Endometrium (tissue), 2 donors: ENCODE results near the gene PRR35.
"Not testable (repeated sequence)": the region's sequence is repeated elsewhere in the genome, so short reads cannot be mapped to it uniquely, and the experiment has no call there.

ENCODE experiments used
- FAIRE-seq: peaks from 2 replicates; lab custom pipeline; 2012; peaks lifted over from hg19 to GRCh38; lab: Jason Lieb, UNC
- donor health status: control.
- donor health status: control.

PRR35 gene

DNA sequence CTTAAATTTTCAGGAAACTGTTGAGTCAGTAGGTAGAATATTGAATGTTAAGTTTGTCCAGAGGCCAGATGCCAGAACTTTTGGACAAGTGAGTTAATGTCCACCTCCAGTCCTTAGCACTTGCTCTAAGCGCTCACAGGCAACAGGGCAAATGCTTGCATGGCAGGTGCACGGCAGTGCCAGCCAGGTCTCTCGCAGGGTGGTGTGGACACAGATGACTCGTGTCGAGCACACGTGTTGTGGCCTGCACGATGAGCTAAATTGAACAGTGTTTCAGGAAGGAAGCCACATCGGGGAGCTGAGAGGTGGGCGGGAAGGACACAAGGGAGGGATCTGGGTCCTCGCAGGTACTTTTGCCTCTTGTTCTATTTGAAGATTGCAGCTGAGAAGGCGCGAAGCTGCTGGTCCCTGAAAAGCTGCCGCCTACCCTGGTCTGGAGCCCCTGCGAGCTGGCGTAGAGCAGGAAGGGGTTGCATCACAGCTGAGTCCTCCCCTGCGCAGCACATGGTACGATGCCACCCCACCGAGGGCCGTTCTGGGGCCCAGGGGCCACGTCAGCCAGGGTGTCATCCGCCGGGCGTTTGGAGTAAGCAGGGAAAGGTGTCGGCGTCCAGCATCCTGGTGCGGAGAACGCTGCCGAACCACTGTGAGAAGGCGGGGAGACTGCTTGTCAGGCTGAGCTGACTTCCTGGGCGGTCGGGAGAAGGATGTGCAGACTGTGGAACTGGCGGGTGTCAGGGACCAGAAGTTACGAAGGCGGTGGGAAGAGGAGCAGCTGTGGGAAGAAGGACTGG is 35.9 kb downstream of the PRR35 start:
- no peak for FAIRE-seq

DNA sequence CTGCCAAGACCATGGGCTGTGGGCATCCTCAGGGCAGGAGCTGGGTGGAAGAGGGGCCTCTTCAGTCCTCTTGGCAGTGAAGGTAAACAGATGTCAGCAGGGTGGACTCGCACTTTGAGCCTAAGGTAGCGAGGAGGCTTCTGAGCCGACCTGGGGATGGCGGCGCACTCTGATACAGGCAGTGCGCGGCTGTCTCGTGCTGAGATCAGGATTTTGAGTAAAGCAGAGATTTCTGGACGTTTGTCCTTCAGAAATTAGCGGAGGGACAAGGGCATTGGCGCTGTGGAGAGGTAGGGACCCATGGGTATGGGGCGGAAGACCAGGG is 36.5 kb downstream of the PRR35 start:
- FAIRE-seq, result no peak

DNA sequence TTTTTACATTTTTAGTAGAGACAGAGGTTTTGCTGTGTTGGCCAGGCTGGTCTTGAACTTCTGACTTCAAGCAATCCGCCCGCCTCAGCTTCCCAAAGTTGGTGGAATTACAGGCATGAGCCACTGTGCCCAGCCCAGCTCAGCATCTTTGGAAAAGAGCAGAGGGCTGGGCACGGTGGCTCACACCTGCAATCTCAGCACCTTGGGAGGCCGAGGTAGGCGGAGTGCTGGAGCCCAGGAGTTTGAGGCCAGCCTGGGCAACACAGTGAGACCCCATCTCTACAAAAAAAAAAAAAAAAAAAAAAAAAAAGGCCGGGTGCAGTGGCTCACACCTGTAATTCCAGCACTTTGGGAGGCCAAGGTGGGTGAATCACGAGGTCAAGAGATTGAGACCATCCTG is 37.5 kb downstream of the PRR35 start:
- FAIRE-seq, result not testable (repeated sequence)

DNA sequence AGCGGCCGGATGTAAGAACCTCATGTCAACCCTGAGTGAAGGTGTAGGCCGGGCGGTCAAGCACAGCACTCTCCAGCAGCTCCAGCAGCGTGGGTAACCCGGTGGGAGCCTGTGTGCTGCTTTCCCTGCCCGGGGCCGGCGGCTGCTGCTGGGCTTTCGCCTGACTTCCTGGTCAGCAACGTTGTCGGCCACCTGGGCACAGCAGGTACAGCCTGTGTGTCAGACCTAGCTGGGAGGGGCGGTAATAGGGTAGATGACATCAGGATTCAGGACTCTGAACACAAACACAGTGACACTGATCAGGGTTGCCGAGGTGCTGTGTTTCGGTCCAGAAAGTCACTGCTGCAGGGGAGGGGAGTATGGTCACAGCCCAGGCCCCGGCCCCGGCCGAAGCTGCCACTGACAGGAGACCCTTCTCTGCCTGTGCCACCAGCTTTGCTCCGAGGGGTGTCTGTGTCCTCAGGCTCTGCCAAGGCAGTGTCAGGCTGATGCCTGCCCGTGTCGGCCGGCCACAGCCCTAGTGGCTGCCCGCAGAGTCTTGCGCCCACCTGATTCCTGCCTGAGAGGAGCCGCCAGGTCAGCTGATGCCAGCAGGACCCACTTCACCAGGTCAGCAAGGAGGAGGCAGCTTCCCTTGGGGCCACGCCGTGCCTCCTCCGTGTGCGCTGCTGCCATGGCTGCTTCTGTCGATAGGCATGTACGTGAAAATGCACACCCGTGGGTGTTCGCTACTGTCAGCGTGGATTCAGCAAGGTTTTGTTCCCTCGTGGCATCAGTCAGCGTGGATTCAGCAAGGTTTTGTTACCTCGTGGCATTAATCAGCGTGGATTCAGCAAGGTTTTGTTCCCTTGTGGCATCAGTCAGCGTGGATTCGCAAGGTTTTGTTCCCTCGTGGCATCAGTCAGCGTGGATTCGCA is 38.9 kb downstream of the PRR35 start:
- no peak for FAIRE-seq

DNA sequence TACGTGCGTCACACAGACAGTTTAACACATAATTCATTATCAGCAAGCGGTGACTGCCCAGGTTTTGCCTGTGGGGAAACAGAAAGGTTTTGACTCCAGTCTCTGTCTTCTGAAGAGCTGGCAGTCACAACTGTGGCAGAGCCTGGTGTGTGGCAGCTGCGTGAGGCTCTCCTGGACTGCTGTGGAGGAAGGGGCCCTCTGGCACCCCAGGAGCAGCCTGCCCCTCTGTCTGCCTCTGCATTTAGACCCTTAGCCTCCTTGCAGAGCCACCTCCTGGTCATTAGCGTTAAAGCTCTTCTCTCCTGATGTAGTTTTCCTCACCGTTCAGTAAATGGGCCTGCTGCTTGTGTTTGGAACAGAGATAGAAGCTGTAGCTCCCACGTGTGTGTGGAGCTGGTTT is 40.6 kb downstream of the PRR35 start:
- FAIRE-seq, result no peak

DNA sequence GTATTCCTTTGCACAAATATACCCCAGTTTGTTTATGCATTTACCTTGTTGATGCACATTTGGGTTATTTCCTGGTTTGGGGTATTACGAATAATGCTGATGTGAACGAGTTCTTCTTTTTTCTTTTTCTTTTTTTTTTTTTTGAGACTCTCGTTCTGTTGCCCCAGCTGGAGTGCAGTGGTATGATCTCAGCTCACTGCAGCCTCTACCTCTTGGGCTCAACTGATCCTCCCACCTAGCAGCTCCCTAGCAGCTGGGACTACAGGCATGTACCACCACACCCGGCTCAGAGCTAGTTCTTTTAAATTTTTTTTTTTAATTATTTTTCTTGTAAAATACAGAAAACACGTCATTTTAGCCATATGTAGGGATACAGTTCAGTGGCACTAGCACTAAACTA is 43.7 kb downstream of the PRR35 start:
- FAIRE-seq, result no peak

DNA sequence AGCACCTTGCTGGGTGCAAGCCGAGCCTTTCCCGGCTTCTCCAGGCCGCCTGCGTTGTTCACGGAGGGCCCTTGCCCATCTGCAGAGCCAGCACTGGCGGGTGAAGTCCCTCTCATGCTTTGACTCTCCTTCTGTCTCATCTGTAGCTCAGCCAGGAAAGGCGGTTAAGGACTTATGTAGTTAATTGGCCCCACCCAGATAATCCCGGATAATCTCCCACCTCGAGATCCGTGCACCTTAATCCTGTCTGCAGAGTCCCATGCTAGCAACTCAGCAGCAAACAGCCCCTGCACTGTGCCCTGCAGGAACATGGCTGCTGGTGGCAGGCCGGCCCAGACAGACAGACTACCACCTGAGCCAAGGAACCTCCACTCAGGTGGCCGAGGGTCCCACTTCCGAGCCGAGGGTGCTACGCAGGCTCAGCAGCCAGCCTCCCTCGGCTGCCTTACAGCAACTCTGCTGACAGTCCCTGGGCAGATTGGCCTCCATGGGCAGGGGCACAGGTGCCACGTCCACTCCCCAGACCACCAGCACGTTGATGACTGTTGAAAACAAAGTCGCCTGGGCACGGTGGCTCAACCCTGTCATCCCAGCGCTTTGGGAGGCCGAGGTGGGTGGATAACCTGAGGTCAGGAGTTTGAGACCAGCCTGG is 46.6 kb downstream of the PRR35 start:
- FAIRE-seq, result no peak

DNA sequence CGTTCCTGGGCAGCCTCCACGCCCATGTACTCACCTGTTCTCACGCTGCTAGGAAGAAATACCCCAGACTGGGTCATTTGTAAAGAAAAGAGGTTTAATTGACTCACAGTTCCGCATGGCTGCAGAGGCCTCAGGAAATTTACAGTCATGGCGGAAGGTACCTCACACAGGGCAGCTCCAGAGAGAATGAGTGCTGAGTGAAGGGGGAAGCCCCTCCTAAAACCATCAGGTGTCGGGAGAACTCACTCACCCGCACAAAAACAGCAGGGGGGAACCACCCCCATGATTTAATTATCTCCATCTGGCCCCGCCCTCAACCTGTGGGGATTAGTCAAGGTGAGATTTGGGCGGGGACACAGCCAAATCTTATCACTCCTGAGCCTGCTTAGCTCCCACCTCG is 47.8 kb downstream of the PRR35 start:
- no peak for FAIRE-seq

DNA sequence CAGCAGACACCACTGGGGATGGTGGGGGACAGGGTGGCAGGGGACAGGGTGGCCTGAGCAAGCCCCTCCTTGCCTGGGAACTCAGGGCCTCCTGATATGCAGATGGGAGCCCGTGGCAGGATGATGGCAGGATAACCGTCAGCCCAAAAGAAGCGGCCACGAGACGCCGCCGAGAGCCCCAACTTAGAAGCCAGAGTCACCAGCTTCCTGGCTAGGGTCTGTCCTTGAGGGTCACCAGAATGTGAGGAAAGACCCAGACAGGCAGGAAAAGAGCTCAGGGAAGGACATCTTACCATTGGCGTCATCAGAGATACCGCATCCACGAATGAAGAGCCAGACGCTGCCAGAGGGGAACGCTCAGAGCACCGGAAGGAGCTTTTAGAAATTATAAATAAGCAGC is 49.1 kb downstream of the PRR35 start:
- FAIRE-seq, result no peak

DNA sequence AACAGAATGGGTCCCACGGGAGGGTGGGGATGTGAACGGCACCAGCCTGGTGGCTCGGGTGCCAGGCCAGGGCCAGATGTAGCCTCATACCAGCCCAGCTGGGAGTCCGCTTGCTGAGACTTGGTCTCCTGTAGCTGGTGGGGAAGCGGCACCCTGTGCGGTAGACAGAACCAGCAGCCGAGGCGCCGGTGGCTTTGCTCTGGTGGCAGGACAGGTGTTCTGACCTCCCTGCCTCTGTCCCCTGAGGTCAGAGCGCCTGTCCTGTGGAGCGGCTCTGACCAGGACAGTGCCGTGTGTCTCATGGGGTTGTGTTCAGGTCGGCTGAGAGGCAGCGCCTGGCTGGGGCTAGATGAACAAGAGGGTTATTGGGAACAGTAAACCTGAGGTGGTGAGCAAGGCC is 49.8 kb downstream of the PRR35 start:
- FAIRE-seq, result no peak

DNA sequence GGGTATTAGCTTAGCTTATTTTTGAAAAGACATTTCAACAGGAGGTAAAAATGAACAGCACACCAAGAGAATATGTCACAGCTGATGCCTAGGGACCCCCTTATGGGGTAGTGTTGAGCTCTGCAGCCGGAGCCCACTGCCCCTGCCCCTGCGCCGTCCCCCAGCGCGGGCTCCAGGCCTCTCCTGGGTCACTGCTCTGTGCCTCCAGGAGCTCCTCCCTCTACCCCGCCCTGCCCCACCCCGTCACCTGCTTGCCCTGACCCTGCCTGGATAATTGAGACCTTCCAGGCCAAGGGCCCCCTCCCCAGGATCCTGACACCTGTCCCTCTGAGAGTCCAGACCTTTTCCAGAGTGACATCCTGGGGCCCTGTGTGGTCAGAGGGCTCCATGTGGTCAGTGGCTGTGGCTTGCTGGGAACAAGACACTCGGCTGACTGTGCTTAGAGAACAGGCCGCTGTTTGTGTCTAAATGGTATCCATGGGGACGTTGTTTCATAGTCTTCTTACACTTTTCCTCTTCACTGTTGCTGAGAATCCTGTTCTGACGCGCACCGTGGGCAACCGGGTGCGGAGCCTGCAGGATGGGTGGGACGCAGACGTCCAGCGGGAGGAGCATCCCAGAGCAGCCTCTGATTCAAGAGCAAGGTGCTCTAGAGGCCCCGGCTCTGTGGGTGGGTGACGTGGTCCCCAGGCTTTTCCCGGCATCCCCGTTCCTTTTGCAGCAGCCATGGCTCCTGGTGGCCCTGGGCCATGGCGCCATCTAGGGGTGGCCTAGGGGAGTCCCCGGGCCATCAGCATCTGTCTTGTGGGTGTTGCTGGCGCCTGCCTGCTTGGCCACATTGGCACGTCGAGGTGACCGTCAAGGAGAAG is 50.6 kb downstream of the PRR35 start:
- no peak for FAIRE-seq

DNA sequence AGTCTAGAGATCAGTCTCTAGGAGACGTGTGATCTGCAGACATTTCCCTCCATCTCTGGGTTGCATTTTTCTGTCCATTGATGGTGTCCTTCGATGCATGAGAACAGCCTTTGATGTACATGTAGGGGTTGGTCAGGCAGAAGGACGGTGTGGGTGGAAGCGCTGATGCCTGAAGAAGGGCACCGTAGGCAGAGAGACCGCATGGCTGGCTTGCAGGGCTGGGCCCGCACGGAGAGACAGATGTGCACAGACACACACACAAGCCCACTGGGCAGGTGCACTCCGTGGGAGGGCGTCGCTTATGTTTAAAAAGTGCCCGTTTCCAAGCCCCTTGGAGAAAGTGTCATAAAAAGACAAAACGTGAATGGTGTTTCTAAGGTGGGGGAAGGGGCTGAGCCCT is 54.9 kb downstream of the PRR35 start:
- no peak for FAIRE-seq
